Upper lobe of left lung (tissue), 4 donors: Measurements from ENCODE around the gene CSNK1G1.
"Not testable (repeated sequence)": the region's sequence is repeated elsewhere in the genome, so short reads cannot be mapped to it uniquely, and the experiment has no call there.

Experiments
- CTCF ChIP-seq, 6 experiments: fragments of 450-650 bp in 4 of 6; fragments of 200-600 bp in 2 of 6; sonication (generic) in 2 of 6; IDR thresholded peaks; one replicate each; pipeline ENCODE4 v1.5.1; 2016 to 2019; ENCODE audit warnings: antibody characterized with exemption in 6 of 6
- EP300 ChIP-seq, 4 donors: sonication (generic); formaldehyde crosslinking; IDR thresholded peaks; one replicate each; pipeline ENCODE4 v1.5.1; 2017; ENCODE audit warnings: antibody characterized with exemption in 4 of 4, control low read depth in 2 of 4
- POLR2A ChIP-seq, 4 donors: fragments of 450-650 bp; IDR thresholded peaks; one replicate each; pipeline ENCODE4 v1.5.1; 2016 to 2017; ENCODE audit warnings: antibody characterized with exemption in 4 of 4, mild to moderate bottlenecking in 2 of 4
- POLR2AphosphoS5 ChIP-seq, 2 donors: sonication (generic); formaldehyde crosslinking; IDR thresholded peaks; one replicate each; pipeline ENCODE4 v1.5.1; 2017; ENCODE audit warnings: antibody characterized with exemption in 2 of 2

- TF ChIP-seq POLR2A, CTCF, EP300, POLR2AphosphoS5 (IDR thresholded peaks at IDR 0.05): not testable (repeated sequence)
Observed at GRCh38 chr15:64331668-64332067, 24.3 kb downstream of the CSNK1G1 start.
